Keratinocyte (primary cell): ENCODE data around the gene PTGDR. TPM values are rescaled to one million over a fixed set of nuclear protein-coding genes. Genes with fewer than 3 reads are reported as not detected.

Experiments
- DNase-seq: peaks from one replicate; pipeline ENCODE4 v3.0.0-alpha.2; 2011; ENCODE audit warnings: low read depth, missing footprints, low spot score
- FAIRE-seq: peaks from 2 replicates; lab custom pipeline; 2011; peaks lifted over from hg19 to GRCh38; lab: Jason Lieb, UNC
- H2AFZ ChIP-seq: 2 replicates; pipeline ENCODE4 v1.6.0; 2012; ENCODE audit warnings: low read length, control low read depth, inconsistent platforms; ENCODE audit not compliant: control insufficient read depth
- H3K27ac ChIP-seq: 2 replicates; pipeline ENCODE4 v1.5.1; 2011; ENCODE audit warnings: low read length; ENCODE audit not compliant: control insufficient read depth, insufficient read depth
- H3K27me3 ChIP-seq: 3 replicates; pipeline ENCODE4 v1.6.0; 2011; ENCODE audit warnings: low read length; ENCODE audit not compliant: control insufficient read depth, insufficient read depth; ENCODE audit errors: extremely low read depth
- H3K36me3 ChIP-seq, 2 experiments: 2 replicates in 1 of 2; 3 replicates in 1 of 2; pipeline ENCODE4 v1.5.1; 2011; ENCODE audit warnings: low read length in 2 of 2, mild to moderate bottlenecking in 1 of 2; ENCODE audit not compliant: control insufficient read depth in 2 of 2, insufficient read depth in 2 of 2; ENCODE audit errors: extremely low read depth in 1 of 2
- H3K4me1 ChIP-seq: 3 replicates; pipeline ENCODE4 v1.5.1; 2011; ENCODE audit warnings: low read length; ENCODE audit not compliant: control insufficient read depth, insufficient read depth; ENCODE audit errors: extremely low read depth
- H3K4me2 ChIP-seq: 3 replicates; pipeline ENCODE4 v1.6.0; 2011; ENCODE audit warnings: low read depth, low read length; ENCODE audit not compliant: control insufficient read depth, insufficient read depth; ENCODE audit errors: extremely low read depth
- H3K4me3 ChIP-seq, 3 experiments: fragments of 200-600 bp in 1 of 3; sonication (generic) in 1 of 3; 2 replicates in 2 of 3; 3 replicates in 1 of 3; pipeline ENCODE4 v1.5.1; 2011 to 2016; ENCODE audit warnings: low read length in 3 of 3, mild to moderate bottlenecking in 3 of 3, control low read depth in 2 of 3, inconsistent platforms in 1 of 3, low read depth in 1 of 3, mixed read lengths in 1 of 3, mixed run types in 1 of 3, moderate library complexity in 1 of 3; ENCODE audit not compliant: control insufficient read depth in 2 of 3, insufficient read depth in 2 of 3; ENCODE audit errors: extremely low read depth in 1 of 3
- H3K79me2 ChIP-seq: 2 replicates; pipeline ENCODE4 v1.6.0; 2012; ENCODE audit warnings: low read length; ENCODE audit not compliant: control insufficient read depth, insufficient read depth
- H3K9ac ChIP-seq: 3 replicates; pipeline ENCODE4 v1.6.0; 2011; ENCODE audit warnings: low read length; ENCODE audit not compliant: control insufficient read depth, insufficient read depth; ENCODE audit errors: extremely low read depth
- H3K9me1 ChIP-seq: 3 replicates; pipeline ENCODE4 v1.6.0; 2011; ENCODE audit warnings: low read length; ENCODE audit not compliant: control insufficient read depth, insufficient read depth; ENCODE audit errors: extremely low read depth
- H3K9me3 ChIP-seq: 2 replicates; pipeline ENCODE4 v1.5.1; 2012; ENCODE audit warnings: low read depth, low read length; ENCODE audit not compliant: control insufficient read depth
- H4K20me1 ChIP-seq: 3 replicates; pipeline ENCODE4 v1.6.0; 2011; ENCODE audit warnings: low read length; ENCODE audit not compliant: control insufficient read depth, insufficient read depth; ENCODE audit errors: extremely low read depth
- EZH2 ChIP-seq: IDR thresholded peaks from one replicate; pipeline ENCODE4 v1.6.1; 2012; ENCODE audit warnings: inconsistent platforms, mild to moderate bottlenecking, low read length, moderate library complexity
- dilution Hi-C: fragments of 300-500 bp; cut with MboI; formaldehyde crosslinking; loops from one replicate; pipeline ENCODE4 v1.7.0; 2020; ENCODE audit warnings: low sequenced_read_pairs; ENCODE audit not compliant: extremely low pct_ligation_motif_present
- polyA plus RNA-seq, 5 experiments: library from polyadenylated mRNA; depleted of rRNA in 3 of 5; stranded (reverse) in 3 of 5; stranded (forward) in 1 of 5; unstranded in 1 of 5; fragments of >200 nt; gene quantifications; 1 replicate in 1 of 5; 2 replicates in 3 of 5; 3 replicates in 1 of 5; pipeline versions ENCODE4 v1.2.1 to v1.2.3, GENCODE V29; 2011 to 2012; ENCODE audit warnings: missing spikeins in 2 of 5, low read depth in 1 of 5, low replicate concordance in 1 of 5
- TF ChIP-seq, protein P1 (sequence below), 3 experiments: IDR thresholded peaks in 1 of 3; conservative IDR thresholded peaks in 1 of 3; optimal IDR thresholded peaks in 1 of 3; 2 replicates in 2 of 3; 3 replicates in 1 of 3; pipeline versions ENCODE3 to v1.5.1; 2011; ENCODE audit warnings: low read length in 3 of 3, mild to moderate bottlenecking in 3 of 3, moderate library complexity in 2 of 3, control low read depth in 1 of 3, inconsistent platforms in 1 of 3; ENCODE audit not compliant: insufficient read depth in 2 of 3; ENCODE audit errors: extremely low read depth in 1 of 3

PTGDR gene
- polyA plus RNA-seq, 1 donor (not counting 4 experiments of a cell fraction or from before 2014, with no cell fraction given), result not detected

DNA sequence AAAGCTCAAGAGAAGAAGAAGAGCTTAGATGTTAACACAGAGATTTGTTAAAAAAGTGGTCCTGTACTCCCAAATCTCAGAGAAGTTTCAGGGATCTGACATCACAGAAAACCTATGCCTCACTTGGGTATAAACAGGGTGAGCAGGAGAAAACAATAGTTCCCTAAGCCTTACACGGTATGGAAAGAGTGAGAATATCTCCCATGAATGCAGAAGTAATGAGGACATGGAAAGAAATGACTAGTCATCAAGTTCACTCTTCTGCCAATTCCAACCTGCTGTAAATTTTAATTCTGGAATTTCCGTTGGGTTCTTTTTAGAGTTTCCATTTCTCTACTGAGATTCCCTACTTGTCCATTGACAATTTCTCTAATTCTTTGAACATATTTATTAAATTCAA lies 40.4 kb downstream of the PTGDR start:
- Histone ChIP-seq H3K4me3 (no peak overlapping the region), H3K36me3 (no peaks in the 10 kb centered on the region), H3K9me1 (no peaks in the 10 kb centered on the region), H3K9ac (no peak overlapping the region), H3K4me1 (no peaks in the 10 kb centered on the region), H3K4me2 (no peak overlapping the region), H4K20me1 (no peaks in the 10 kb centered on the region), H3K9me3 (no peaks in the 10 kb centered on the region), H3K79me2 (no peaks in the 10 kb centered on the region), H3K27me3 (peaks cover 4% of the 10 kb centered on the region), H3K27ac (no peak overlapping the region), H2AFZ (no peak overlapping the region)
- DNase-seq (no peak), FAIRE-seq (no peak)
- dilution Hi-C loops, result no loop called here
- TF ChIP-seq, protein P1, sequence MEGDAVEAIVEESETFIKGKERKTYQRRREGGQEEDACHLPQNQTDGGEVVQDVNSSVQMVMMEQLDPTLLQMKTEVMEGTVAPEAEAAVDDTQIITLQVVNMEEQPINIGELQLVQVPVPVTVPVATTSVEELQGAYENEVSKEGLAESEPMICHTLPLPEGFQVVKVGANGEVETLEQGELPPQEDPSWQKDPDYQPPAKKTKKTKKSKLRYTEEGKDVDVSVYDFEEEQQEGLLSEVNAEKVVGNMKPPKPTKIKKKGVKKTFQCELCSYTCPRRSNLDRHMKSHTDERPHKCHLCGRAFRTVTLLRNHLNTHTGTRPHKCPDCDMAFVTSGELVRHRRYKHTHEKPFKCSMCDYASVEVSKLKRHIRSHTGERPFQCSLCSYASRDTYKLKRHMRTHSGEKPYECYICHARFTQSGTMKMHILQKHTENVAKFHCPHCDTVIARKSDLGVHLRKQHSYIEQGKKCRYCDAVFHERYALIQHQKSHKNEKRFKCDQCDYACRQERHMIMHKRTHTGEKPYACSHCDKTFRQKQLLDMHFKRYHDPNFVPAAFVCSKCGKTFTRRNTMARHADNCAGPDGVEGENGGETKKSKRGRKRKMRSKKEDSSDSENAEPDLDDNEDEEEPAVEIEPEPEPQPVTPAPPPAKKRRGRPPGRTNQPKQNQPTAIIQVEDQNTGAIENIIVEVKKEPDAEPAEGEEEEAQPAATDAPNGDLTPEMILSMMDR (optimal IDR thresholded peaks at IDR 0.05 in 1 of 3, IDR thresholded peaks at IDR 0.05 in 1 of 3, conservative IDR thresholded peaks at IDR 0.05 in 1 of 3; ENCODE audit: extremely low read depth in 1 of 3, insufficient read depth in 2 of 3, low read length in 3 of 3), result no peak
- TF ChIP-seq EZH2, result no peak

DNA sequence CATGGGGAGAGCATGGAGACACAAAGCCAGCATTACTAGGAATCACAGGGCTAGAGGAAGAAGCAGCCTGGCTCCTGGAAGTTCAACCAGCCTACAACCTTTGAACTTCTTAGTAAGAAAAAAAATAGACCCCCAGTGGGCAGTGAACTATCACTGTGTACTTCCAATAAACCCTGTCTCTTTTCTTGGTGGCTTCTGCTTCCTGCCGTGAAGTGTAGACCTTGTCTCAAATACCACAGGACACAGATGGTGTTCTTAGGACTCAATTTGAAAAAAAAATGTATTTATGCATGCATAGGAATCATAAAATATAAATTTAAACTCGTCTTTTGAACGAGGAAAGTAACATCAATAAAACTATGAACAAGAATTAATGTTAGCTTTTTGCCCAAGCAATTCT lies 43.0 kb downstream of the PTGDR start:
- no peak overlapping the region for H3K4me3 ChIP-seq
- no peak for DNase-seq
- H3K9me1 ChIP-seq, result no peaks in the 10 kb centered on the region
- H3K9me3 ChIP-seq, result no peaks in the 10 kb centered on the region
- no peaks in the 10 kb centered on the region for H3K36me3 ChIP-seq
- TF ChIP-seq, protein P1 (optimal IDR thresholded peaks at IDR 0.05 in 1 of 3, IDR thresholded peaks at IDR 0.05 in 1 of 3, conservative IDR thresholded peaks at IDR 0.05 in 1 of 3; ENCODE audit: extremely low read depth in 1 of 3, insufficient read depth in 2 of 3, low read length in 3 of 3), result no peak
- TF ChIP-seq EZH2, result no peak
- H3K4me2 ChIP-seq, result no peak overlapping the region
- H2AFZ ChIP-seq, result no peak overlapping the region
- H4K20me1 ChIP-seq, result no peaks in the 10 kb centered on the region
- H3K27ac ChIP-seq, result no peak overlapping the region
- FAIRE-seq, result no peak
- dilution Hi-C loops, result no loop called here
- peaks cover 19% of the 10 kb centered on the region for H3K27me3 ChIP-seq
- no peak overlapping the region for H3K9ac ChIP-seq
- H3K4me1 ChIP-seq, result peaks cover 14% of the 10 kb centered on the region
- no peaks in the 10 kb centered on the region for H3K79me2 ChIP-seq
